NCI-H510A (cell line): ENCODE results near the gene MICALL2.
"Not testable (repeated sequence)": the region's sequence is repeated elsewhere in the genome, so short reads cannot be mapped to it uniquely, and the experiment has no call there.

Source experiments
- DNase-seq: peaks from one replicate; lab custom pipeline; 2025; lab: John Stamatoyannopoulos, UW

Gene MICALL2

GRCh38 chr7:1447551-1448244 is 11.6 kb downstream of the MICALL2 start:
- DNase-seq, result no peak

GRCh38 chr7:1447112-1447511 is 12.2 kb downstream of the MICALL2 start:
- no peak for DNase-seq

GRCh38 chr7:1446620-1447032 is 12.6 kb downstream of the MICALL2 start:
- DNase-seq, result peak; percentile 74

GRCh38 chr7:1446026-1446425 is 13.2 kb downstream of the MICALL2 start:
- DNase-seq, result peak; percentile 58

- no peak for DNase-seq
These were observed 13.9 kb downstream of the MICALL2 start for GRCh38 chr7:1445341-1445740.

GRCh38 chr7:1444925-1445322 is 14.3 kb downstream of the MICALL2 start:
- DNase-seq, result no peak

- DNase-seq, result no peak
These were observed 14.9 kb downstream of the MICALL2 start for GRCh38 chr7:1444214-1444924.

- DNase-seq, result not testable (repeated sequence)
These were observed 15.6 kb downstream of the MICALL2 start for GRCh38 chr7:1443587-1444200.

GRCh38 chr7:1442355-1443124 is 16.7 kb downstream of the MICALL2 start:
- no peak for DNase-seq

- no peak for DNase-seq
These were observed 17.5 kb downstream of the MICALL2 start for GRCh38 chr7:1441615-1442354.

- no peak for DNase-seq
These were observed 18.6 kb downstream of the MICALL2 start for GRCh38 chr7:1440620-1441019.

GRCh38 chr7:1439373-1440363 is 19.6 kb downstream of the MICALL2 start:
- DNase-seq, result no peak

GRCh38 chr7:1438821-1439220 is 20.4 kb downstream of the MICALL2 start:
- DNase-seq, result no peak

GRCh38 chr7:1438208-1438607 is 21.1 kb downstream of the MICALL2 start:
- no peak for DNase-seq

- no peak for DNase-seq
These were observed 22.0 kb downstream of the MICALL2 start for GRCh38 chr7:1437155-1437880.

- no peak for DNase-seq
These were observed 22.7 kb downstream of the MICALL2 start for GRCh38 chr7:1436608-1437007.

- no peak for DNase-seq
These were observed 24.2 kb downstream of the MICALL2 start for GRCh38 chr7:1434891-1435670.

GRCh38 chr7:1434165-1434718 is 25.0 kb downstream of the MICALL2 start:
- no peak for DNase-seq
